SU-DHL-6 (cell line): ENCODE results near the gene GAREM2.

Source experiments
- CTCF ChIP-seq: fragments of 200-600 bp; sonication (generic); IDR thresholded peaks from one replicate; pipeline ENCODE4 v1.5.1; 2017; ENCODE audit warnings: antibody characterized with exemption, mild to moderate bottlenecking, low read length, moderate library complexity; ENCODE audit not compliant: insufficient read depth, poor library complexity, severe bottlenecking
- EZH2phosphoT487 ChIP-seq: fragments of 200-600 bp; sonication (generic), shearing (Covaris generic); conservative IDR thresholded peaks from 2 replicates; pipeline ENCODE4 v1.6.1; 2018; ENCODE audit warnings: mild to moderate bottlenecking, antibody characterized with exemption, low read length, moderate library complexity, mixed read lengths

GRCh38 chr2:26184121-26184520 lies 11.2 kb downstream of the GAREM2 start:
- TF ChIP-seq CTCF, result no peak
- no peak for TF ChIP-seq EZH2phosphoT487
